BE2C (cell line): ENCODE data around the gene FEM1C.

Source experiments
- DNase-seq: peaks from one replicate; pipeline ENCODE4 v3.0.0-alpha.2; 2020
- H3K27me3 ChIP-seq: fragments of 250-450 bp; sonication (Bioruptor Pico); 2 replicates; pipeline ENCODE4 v1.5.1; 2020; ENCODE audit warnings: mild to moderate bottlenecking
- H3K36me3 ChIP-seq: fragments of 250-450 bp; sonication (Bioruptor Pico); 2 replicates; pipeline ENCODE4 v1.5.1; 2020; ENCODE audit warnings: mild to moderate bottlenecking
- H3K4me1 ChIP-seq: fragments of 250-450 bp; sonication (Bioruptor Pico); 2 replicates; pipeline ENCODE4 v1.5.1; 2020
- H3K4me3 ChIP-seq: 2 replicates; pipeline ENCODE4 v1.5.1; 2011; ENCODE audit warnings: low read depth, low read length
- H3K9me3 ChIP-seq: fragments of 250-450 bp; sonication (Bioruptor Pico); 2 replicates; pipeline ENCODE4 v1.5.1; 2020
- TF ChIP-seq, protein P1 (sequence below): IDR thresholded peaks from 2 replicates; pipeline ENCODE4 v1.5.1; 2012; ENCODE audit warnings: mild to moderate bottlenecking, low read depth, low read length

The FEM1C gene

DNA sequence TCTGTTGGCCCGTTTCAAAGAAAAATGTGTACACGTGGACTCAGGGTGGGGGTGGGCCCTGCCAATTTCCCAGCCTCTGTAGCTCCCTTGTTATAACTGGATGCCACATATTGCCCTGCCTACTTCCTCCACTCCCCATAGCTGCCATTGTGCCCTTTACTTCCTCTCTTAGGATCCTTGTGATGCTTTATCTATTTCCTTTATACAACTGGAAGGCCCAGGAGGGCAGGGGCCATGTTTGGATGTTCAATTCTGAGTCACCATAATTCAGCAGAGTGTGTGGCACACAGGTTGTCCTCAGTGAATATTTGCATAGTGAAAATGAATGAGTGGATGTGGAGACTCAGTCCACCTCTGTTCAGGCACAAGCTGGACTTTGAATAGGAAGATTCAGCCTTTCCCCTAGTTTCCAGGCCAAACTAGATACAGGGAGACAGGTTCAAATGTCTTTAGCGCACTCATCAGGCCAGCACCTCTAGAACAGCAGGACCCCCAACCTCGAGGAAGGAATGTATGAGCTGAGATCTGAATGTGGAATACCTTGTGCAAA lies 10.6 kb upstream of the FEM1C start:
- no peak overlapping the region for H3K4me3 ChIP-seq
- no peaks in the 10 kb centered on the region for H3K36me3 ChIP-seq
- H3K9me3 ChIP-seq = no peaks in the 10 kb centered on the region
- H3K27me3 ChIP-seq = no peaks in the 10 kb centered on the region
- DNase-seq = no peak
- TF ChIP-seq, protein P1, sequence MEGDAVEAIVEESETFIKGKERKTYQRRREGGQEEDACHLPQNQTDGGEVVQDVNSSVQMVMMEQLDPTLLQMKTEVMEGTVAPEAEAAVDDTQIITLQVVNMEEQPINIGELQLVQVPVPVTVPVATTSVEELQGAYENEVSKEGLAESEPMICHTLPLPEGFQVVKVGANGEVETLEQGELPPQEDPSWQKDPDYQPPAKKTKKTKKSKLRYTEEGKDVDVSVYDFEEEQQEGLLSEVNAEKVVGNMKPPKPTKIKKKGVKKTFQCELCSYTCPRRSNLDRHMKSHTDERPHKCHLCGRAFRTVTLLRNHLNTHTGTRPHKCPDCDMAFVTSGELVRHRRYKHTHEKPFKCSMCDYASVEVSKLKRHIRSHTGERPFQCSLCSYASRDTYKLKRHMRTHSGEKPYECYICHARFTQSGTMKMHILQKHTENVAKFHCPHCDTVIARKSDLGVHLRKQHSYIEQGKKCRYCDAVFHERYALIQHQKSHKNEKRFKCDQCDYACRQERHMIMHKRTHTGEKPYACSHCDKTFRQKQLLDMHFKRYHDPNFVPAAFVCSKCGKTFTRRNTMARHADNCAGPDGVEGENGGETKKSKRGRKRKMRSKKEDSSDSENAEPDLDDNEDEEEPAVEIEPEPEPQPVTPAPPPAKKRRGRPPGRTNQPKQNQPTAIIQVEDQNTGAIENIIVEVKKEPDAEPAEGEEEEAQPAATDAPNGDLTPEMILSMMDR = no peak
- H3K4me1 ChIP-seq = no peaks in the 10 kb centered on the region

DNA sequence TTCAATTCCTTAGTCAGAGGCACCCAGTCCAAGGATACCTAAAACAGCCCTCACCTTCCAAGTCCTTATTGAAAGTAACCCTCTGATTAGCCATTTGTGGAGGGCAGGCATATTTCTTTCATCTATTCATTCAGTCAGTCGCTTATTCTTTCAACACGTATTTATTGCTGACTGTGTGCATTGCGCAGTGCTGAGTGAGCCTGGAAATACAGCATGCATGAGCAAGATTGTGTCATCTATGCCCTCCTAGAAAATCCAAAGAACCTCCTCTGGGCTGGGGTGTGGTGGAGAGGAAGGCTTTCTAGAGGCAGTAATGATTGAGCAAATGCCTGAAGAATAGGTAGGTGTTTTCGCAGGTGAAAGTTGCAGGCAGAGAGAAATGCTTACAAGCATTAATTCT lies 8.5 kb upstream of the FEM1C start:
- no peaks in the 10 kb centered on the region for H3K4me1 ChIP-seq
- no peaks in the 10 kb centered on the region for H3K27me3 ChIP-seq
- no peaks in the 10 kb centered on the region for H3K36me3 ChIP-seq
- no peaks in the 10 kb centered on the region for H3K9me3 ChIP-seq
- no peak overlapping the region for H3K4me3 ChIP-seq
- DNase-seq = no peak
- TF ChIP-seq, protein P1 = no peak

DNA sequence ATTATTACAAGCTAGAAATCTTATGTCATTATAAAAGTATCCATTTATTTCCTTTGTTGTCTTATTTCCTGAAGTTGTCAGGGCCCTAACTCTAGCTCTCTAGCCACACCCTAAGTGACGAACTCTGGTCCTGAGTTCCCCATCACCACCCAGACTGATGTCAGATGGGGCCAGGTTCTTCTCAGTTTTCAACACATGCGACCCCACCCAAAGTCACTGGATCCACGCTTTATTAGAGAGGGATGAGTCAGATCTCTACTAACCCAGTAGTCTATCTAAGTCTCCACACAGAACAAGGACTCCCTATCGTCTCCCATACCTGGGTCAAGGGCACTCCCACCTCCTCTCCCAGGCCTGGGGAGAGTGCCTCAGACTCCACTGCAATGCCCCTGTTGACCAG lies 6.8 kb upstream of the FEM1C start:
- H3K4me1 ChIP-seq = no peaks in the 10 kb centered on the region
- no peak for DNase-seq
- H3K36me3 ChIP-seq = no peaks in the 10 kb centered on the region
- TF ChIP-seq, protein P1 = no peak
- H3K9me3 ChIP-seq = no peaks in the 10 kb centered on the region
- H3K27me3 ChIP-seq = no peaks in the 10 kb centered on the region
- H3K4me3 ChIP-seq = no peak overlapping the region

DNA sequence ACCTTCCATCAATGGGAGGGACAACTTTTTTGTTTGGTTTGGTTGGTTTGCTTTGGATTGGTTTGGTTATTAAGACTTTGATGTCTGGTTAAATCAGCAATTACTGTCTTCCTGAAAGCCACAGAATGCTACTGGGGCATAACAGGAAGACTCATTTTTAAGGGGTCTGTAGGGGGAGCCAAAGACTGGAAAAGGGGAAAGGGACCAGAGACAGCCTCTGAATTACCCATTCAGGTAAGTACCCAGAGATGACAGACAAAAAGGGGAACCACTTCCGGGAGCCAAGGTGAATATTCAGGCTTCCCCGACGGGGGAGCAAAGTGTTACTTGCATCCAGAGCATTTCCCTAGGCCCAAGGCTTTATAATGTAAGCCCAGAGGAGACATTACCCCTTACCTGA lies 4.6 kb upstream of the FEM1C start:
- no peak for DNase-seq
- no peaks in the 10 kb centered on the region for H3K36me3 ChIP-seq
- no peaks in the 10 kb centered on the region for H3K9me3 ChIP-seq
- no peaks in the 10 kb centered on the region for H3K27me3 ChIP-seq
- no peak overlapping the region for H3K4me3 ChIP-seq
- H3K4me1 ChIP-seq = no peaks in the 10 kb centered on the region
- TF ChIP-seq, protein P1 = peak; percentile 56

DNA sequence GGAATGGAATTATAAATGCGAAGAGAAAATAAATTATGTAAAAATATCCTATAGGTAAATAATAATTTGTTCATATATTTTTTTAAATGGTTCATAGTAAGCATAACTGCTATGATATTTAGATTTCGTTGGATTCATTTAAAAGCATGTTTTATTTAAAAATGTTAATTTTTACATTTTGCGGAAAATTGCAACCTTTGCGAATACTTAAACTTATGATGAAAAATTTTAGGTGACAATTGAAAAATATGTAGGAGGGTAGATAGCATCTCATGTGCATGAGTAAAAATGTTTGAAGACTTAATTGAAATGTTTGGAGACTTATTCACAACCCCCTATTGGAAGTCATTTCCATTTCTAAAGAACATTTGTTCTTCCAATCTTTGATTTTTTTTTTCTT lies 4.1 kb upstream of the FEM1C start:
- Histone ChIP-seq H3K27me3 (no peaks in the 10 kb centered on the region), H3K9me3 (no peaks in the 10 kb centered on the region), H3K4me3 (no peak overlapping the region), H3K36me3 (no peaks in the 10 kb centered on the region), H3K4me1 (no peaks in the 10 kb centered on the region)
- TF ChIP-seq, protein P1 = no peak
- DNase-seq = no peak

DNA sequence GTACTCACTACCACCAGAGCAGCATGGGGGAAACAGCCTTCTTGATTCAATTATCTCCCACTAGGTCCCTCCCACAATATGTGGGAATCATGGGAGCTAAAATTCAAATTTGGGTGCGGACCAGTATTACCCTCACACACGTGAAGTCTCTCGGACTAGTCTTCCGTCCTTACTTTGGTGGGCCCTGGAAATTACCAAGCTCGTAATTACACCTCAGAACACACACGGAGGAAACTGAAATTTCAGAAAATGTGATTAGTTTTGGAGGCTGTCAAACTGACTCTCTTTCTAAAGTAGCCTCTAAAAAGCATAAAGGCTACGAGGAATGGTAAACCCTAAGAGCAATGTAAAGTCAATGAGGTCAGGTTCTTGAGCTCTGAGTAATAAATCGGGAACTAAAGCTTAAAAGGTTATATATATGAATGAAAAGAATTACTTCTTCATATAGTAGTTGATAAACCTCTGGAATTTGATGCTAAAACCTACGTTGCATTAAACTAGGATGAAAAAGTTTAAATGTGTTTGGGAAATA lies 842 bp upstream of the FEM1C start:
- no peaks in the 10 kb centered on the region for H3K27me3 ChIP-seq
- H3K9me3 ChIP-seq = no peaks in the 10 kb centered on the region
- no peak for DNase-seq
- H3K4me1 ChIP-seq = no peaks in the 10 kb centered on the region
- TF ChIP-seq, protein P1 = no peak
- H3K36me3 ChIP-seq = no peaks in the 10 kb centered on the region
- peak overlapping the region; percentile 69 for H3K4me3 ChIP-seq
